ENCODE results near the gene NOL4L.

The NOL4L gene

DNA sequence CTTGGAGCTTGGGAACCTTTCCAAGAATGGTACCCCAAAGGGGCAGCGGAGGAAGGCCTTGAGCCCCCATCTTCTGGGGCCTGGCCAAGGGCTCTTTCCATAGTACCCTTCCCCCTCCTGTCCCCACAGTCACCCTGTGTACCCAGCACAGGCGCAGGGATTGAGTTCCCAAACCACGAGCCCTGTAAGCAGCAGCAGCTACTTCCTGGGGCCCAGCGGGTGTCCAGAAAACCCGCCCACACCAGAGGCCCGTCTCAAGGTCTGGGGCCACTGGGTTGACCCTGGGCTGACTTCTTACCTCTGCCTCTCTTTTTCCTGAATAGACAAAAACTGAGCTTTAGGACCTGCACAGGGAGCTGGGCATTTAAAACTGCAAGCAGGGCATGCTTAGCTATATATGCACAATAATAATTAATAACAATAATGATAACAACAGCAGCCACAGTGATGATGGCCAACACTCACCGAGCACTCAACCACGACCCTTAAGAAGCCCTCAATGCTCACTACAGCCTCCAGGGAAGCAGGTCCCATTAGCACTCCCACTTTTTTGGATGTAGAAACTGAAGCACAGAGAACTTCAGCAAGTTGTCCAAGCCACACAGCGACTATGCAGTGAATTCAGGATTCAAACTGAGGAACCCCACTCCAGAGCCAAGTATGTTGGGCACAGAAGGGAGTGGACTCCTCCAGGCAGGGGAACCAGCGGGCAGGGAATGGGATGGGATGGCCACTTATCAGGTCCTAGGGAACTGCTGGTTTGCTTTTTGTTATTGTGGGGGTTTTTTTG lies 14.5 kb downstream of the NOL4L start:
- Histone ChIP-seq H3K27ac (replicated peaks) (no peak overlapping the region), H3K27me3 (ENCODE audit: insufficient read depth, poor library complexity, severe bottlenecking) (no peaks in the 10 kb centered on the region), H3K4me3 (replicated peaks; ENCODE audit: insufficient read depth, low read length) (no peak overlapping the region)
- DNase-seq (ENCODE audit: low read depth in 1 of 2, low spot score in 1 of 2), result no peak
- TF ChIP-seq, protein P1, sequence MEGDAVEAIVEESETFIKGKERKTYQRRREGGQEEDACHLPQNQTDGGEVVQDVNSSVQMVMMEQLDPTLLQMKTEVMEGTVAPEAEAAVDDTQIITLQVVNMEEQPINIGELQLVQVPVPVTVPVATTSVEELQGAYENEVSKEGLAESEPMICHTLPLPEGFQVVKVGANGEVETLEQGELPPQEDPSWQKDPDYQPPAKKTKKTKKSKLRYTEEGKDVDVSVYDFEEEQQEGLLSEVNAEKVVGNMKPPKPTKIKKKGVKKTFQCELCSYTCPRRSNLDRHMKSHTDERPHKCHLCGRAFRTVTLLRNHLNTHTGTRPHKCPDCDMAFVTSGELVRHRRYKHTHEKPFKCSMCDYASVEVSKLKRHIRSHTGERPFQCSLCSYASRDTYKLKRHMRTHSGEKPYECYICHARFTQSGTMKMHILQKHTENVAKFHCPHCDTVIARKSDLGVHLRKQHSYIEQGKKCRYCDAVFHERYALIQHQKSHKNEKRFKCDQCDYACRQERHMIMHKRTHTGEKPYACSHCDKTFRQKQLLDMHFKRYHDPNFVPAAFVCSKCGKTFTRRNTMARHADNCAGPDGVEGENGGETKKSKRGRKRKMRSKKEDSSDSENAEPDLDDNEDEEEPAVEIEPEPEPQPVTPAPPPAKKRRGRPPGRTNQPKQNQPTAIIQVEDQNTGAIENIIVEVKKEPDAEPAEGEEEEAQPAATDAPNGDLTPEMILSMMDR (IDR thresholded peaks at IDR 0.05; ENCODE audit: insufficient read depth, low read length), result no peak
- TF ChIP-seq, protein P2, sequence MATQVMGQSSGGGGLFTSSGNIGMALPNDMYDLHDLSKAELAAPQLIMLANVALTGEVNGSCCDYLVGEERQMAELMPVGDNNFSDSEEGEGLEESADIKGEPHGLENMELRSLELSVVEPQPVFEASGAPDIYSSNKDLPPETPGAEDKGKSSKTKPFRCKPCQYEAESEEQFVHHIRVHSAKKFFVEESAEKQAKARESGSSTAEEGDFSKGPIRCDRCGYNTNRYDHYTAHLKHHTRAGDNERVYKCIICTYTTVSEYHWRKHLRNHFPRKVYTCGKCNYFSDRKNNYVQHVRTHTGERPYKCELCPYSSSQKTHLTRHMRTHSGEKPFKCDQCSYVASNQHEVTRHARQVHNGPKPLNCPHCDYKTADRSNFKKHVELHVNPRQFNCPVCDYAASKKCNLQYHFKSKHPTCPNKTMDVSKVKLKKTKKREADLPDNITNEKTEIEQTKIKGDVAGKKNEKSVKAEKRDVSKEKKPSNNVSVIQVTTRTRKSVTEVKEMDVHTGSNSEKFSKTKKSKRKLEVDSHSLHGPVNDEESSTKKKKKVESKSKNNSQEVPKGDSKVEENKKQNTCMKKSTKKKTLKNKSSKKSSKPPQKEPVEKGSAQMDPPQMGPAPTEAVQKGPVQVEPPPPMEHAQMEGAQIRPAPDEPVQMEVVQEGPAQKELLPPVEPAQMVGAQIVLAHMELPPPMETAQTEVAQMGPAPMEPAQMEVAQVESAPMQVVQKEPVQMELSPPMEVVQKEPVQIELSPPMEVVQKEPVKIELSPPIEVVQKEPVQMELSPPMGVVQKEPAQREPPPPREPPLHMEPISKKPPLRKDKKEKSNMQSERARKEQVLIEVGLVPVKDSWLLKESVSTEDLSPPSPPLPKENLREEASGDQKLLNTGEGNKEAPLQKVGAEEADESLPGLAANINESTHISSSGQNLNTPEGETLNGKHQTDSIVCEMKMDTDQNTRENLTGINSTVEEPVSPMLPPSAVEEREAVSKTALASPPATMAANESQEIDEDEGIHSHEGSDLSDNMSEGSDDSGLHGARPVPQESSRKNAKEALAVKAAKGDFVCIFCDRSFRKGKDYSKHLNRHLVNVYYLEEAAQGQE (IDR thresholded peaks at IDR 0.05; ENCODE audit: insufficient replicate concordance, low read depth), result no peak
- no peak for TF ChIP-seq SPI1 (IDR thresholded peaks at IDR 0.05; ENCODE audit: borderline replicate concordance, low read depth)
- no peak for TF ChIP-seq POLR2AphosphoS5 (IDR thresholded peaks at IDR 0.05; ENCODE audit: low read depth)
- no peak for TF ChIP-seq GABPA (IDR thresholded peaks at IDR 0.05; ENCODE audit: low read depth)

DNA sequence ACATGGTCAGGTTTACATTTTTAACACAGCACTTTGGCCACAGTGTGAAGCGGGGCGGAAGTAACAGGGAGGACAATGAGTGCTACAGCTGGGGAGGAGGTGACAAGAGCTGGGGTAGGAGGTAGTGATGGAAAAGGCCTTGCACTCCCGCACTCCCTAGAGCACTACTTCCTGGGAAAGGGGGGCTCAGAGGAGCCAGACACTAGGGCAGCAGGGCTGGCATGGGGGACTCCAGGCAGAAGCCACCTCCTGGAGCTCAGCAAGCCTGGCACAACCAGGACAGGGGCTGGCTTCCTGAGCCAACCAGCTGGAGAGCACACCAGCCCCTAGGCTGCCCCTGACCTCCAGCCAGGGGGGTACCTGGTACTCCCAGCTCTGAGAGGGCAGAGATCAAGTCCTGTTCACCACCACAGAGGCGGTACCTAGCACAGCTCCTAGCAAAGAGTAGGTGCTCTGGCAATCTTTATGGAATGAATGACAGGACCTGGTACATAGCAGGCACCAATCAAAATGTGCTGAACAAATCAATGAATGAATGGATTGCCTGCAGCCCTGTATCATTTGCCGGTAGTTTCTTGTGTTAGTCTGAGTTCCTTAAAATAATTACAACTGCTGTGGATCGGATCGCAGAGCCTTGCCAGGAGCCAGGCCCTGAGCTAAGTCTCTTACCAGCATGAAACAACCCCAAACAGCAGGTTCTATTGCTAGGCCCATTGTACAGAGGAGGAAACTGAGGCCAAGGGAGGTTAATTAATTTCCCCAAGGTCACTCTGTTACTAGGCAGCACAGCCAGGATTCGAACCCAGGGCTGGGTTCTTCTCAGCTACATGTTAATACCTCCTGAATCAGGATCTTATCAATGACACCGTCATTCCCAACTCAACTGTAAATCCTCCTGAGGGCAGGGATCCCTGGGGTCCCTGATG lies 15.5 kb downstream of the NOL4L start:
- no peak overlapping the region for H3K4me3 ChIP-seq (replicated peaks; ENCODE audit: insufficient read depth, low read length)
- H3K27me3 ChIP-seq (ENCODE audit: insufficient read depth, poor library complexity, severe bottlenecking), result no peaks in the 10 kb centered on the region
- no peak for DNase-seq (ENCODE audit: low read depth in 1 of 2, low spot score in 1 of 2)
- H3K27ac ChIP-seq (replicated peaks), result no peak overlapping the region
- TF ChIP-seq POLR2AphosphoS5 (IDR thresholded peaks at IDR 0.05; ENCODE audit: low read depth), result no peak

DNA sequence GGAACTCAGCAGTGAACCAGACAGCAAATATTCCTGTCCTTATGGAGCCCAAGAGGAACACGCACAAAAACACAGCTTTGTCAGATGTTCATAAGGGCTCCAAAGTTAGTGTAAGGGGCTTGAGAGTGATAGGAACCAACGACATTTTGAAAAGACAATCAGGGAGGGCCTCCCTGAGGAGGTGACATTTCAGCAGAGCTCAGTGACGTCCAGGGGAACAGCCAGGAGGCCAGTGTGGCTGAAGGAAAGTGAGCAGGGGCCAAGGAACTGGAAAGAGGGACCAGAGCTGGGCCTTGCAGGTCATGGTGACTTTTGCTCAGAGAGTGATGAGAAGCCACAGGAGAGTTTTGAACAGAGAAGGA lies 16.1 kb downstream of the NOL4L start:
- Histone ChIP-seq H3K27ac (replicated peaks) (no peak overlapping the region), H3K4me3 (replicated peaks; ENCODE audit: insufficient read depth, low read length) (no peak overlapping the region), H3K27me3 (ENCODE audit: insufficient read depth, poor library complexity, severe bottlenecking) (no peaks in the 10 kb centered on the region)
- DNase-seq (ENCODE audit: low read depth in 1 of 2, low spot score in 1 of 2), result no peak
- TF ChIP-seq, protein P1 (IDR thresholded peaks at IDR 0.05; ENCODE audit: insufficient read depth, low read length), result no peak

DNA sequence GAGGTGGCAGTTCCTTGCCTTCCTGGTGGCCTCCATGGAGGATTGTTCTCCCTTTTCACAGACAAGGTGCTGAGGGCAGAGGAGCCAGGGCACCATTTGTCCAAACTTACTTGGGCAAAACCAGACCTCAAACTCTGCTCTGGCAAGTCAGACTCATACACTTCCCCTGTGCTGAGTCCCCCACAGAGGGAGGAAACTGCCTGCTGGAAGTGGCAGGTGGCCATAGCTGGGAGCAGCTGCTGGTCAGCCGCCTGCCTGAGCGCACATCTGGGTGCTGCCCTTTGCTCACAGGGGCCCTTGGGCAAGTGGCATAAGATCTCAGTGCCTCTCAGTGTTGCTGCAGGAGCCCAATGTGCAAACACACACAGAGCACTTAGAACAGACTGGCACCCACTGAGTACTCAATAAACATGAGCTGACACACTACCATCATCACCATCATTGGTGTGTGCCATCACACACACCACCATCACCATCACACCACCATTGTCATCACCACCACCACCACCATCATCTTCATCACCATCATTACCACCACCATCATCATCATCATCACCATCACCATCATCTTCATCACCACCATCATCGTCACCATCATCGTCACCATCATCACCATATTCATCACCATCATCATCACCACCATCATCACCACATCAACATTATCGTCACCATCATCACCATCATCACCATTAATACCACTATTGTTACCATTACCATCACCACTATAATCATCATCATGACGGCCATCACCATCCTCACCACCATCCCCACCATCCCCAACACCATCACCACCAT lies 17.6 kb downstream of the NOL4L start:
- no peaks in the 10 kb centered on the region for H3K27me3 ChIP-seq (ENCODE audit: insufficient read depth, poor library complexity, severe bottlenecking)
- TF ChIP-seq SPI1 (IDR thresholded peaks at IDR 0.05; ENCODE audit: borderline replicate concordance, low read depth), result no peak
- TF ChIP-seq, protein P2 (IDR thresholded peaks at IDR 0.05; ENCODE audit: insufficient replicate concordance, low read depth), result no peak
- TF ChIP-seq, protein P1 (IDR thresholded peaks at IDR 0.05; ENCODE audit: insufficient read depth, low read length), result no peak
- no peak for TF ChIP-seq GABPA (IDR thresholded peaks at IDR 0.05; ENCODE audit: low read depth)
- TF ChIP-seq POLR2AphosphoS5 (IDR thresholded peaks at IDR 0.05; ENCODE audit: low read depth), result no peak
- H3K27ac ChIP-seq (replicated peaks), result no peak overlapping the region
- no peak for DNase-seq (ENCODE audit: low read depth in 1 of 2, low spot score in 1 of 2)
- no peak overlapping the region for H3K4me3 ChIP-seq (replicated peaks; ENCODE audit: insufficient read depth, low read length)

Data from HL-60 (cell line).